ENCODE measurements around the gene SUSD1.

SUSD1 gene

DNA sequence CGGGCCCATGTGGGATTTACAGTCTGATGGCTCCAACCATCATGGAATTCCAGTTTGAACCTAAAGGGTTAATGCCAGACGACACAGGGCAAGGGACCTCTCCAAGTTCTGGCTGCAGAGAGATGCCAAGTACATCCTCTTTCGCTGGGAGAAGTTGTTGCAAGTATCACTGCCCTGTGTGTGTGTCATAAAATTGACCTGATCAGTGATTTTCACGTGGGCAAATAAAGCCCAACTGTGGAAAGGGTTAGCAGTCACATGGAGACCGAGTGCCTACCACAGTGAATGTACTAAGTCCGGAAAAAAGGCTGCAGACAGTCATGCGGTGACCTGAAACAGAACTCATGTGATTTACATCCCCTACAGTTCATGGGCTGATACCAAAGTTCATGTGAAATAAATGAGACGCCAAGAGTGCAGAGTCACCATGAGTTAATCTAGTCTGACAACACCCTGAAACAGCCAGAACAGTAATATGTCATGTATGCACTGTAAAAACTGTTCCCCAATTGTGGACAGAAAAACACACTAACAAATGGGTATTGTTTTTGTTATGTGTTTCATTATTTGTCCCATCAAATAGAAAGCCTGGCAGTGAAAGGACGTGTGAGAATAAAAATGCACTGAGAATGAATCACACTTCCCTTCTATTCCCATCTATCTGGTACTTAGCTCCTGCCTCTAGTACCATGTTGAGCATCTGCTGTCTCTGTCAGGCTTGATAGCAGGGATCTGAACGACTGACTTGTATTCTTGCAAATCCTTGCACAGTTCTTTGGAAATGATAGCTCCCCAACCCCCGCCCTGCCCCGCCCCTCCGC is 115.7 kb downstream of the SUSD1 start:
- no peaks in the 10 kb centered on the region for H3K27me3 ChIP-seq (ENCODE audit: insufficient read depth, low read depth)
- no peak overlapping the region for H3K4me3 ChIP-seq (IDR thresholded peaks at IDR 0.05; ENCODE audit: insufficient read depth, low read depth, low read length)
- no peak overlapping the region for H3K4me2 ChIP-seq
- no peak overlapping the region for H3K9ac ChIP-seq
- H3K79me2 ChIP-seq (ENCODE audit: insufficient read depth, low read depth) = no peaks in the 10 kb centered on the region
- no peak overlapping the region for H2AFZ ChIP-seq (ENCODE audit: low read depth)
- TF ChIP-seq, protein P1, sequence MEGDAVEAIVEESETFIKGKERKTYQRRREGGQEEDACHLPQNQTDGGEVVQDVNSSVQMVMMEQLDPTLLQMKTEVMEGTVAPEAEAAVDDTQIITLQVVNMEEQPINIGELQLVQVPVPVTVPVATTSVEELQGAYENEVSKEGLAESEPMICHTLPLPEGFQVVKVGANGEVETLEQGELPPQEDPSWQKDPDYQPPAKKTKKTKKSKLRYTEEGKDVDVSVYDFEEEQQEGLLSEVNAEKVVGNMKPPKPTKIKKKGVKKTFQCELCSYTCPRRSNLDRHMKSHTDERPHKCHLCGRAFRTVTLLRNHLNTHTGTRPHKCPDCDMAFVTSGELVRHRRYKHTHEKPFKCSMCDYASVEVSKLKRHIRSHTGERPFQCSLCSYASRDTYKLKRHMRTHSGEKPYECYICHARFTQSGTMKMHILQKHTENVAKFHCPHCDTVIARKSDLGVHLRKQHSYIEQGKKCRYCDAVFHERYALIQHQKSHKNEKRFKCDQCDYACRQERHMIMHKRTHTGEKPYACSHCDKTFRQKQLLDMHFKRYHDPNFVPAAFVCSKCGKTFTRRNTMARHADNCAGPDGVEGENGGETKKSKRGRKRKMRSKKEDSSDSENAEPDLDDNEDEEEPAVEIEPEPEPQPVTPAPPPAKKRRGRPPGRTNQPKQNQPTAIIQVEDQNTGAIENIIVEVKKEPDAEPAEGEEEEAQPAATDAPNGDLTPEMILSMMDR (conservative IDR thresholded peaks at IDR 0.05; ENCODE audit: low read depth, low read length) = no peak
- no peaks in the 10 kb centered on the region for H4K20me1 ChIP-seq (ENCODE audit: insufficient read depth)
- no peaks in the 10 kb centered on the region for H3K36me3 ChIP-seq (ENCODE audit: insufficient read depth)
- H3K27ac ChIP-seq = no peak overlapping the region
- no peaks in the 10 kb centered on the region for H3K4me1 ChIP-seq (ENCODE audit: low read depth, poor library complexity, severe bottlenecking)

DNA sequence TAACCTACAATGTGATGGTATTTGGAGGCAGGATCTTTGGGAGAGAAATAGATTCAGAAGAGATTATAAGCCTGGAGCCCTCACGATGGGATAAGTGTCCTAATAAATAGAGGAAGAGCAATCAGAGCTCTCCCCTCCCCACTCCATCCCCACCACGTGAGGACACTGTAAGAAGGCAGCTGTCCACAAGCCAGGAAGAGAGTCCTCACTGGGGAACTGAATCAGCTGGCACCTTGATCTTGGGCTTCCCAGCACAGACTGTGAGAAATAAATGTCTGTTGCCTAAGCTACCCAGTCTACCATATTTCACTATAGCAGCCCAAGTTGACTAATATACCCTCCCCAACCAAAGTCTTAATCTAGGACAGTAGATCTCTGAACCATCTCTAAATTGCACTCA is 118.1 kb downstream of the SUSD1 start:
- Histone ChIP-seq H3K4me1 (ENCODE audit: low read depth, poor library complexity, severe bottlenecking) (no peaks in the 10 kb centered on the region), H3K9ac (no peak overlapping the region), H2AFZ (ENCODE audit: low read depth) (no peak overlapping the region), H4K20me1 (ENCODE audit: insufficient read depth) (no peaks in the 10 kb centered on the region), H3K27me3 (ENCODE audit: insufficient read depth, low read depth) (no peaks in the 10 kb centered on the region), H3K36me3 (ENCODE audit: insufficient read depth) (no peaks in the 10 kb centered on the region), H3K4me2 (no peak overlapping the region), H3K27ac (no peak overlapping the region), H3K4me3 (IDR thresholded peaks at IDR 0.05; ENCODE audit: insufficient read depth, low read depth, low read length) (no peak overlapping the region), H3K79me2 (ENCODE audit: insufficient read depth, low read depth) (no peaks in the 10 kb centered on the region)
- TF ChIP-seq, protein P1 (conservative IDR thresholded peaks at IDR 0.05; ENCODE audit: low read depth, low read length) = no peak

DNA sequence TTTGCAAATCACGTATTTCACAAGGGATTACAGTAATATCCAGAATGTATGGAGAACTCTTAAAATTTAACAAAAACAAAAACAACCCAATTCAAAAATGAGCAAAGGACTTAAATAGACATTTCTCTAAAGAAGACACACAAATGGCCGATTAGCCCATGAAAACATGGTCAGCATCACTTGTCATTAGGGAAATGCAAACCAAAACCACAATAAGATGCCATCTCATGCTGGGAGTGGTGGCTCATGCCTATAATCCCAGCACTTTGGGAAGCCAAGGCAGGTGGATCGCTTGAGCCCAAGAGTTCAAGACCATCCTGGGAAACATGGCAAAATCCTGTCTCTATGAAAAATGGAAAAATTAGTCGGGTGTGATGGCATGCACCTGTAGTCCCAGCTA is 120.2 kb downstream of the SUSD1 start:
- Histone ChIP-seq H3K27ac (no peak overlapping the region), H3K27me3 (ENCODE audit: insufficient read depth, low read depth) (no peaks in the 10 kb centered on the region), H2AFZ (ENCODE audit: low read depth) (no peak overlapping the region), H3K4me2 (no peak overlapping the region), H3K79me2 (ENCODE audit: insufficient read depth, low read depth) (no peaks in the 10 kb centered on the region), H3K4me3 (IDR thresholded peaks at IDR 0.05; ENCODE audit: insufficient read depth, low read depth, low read length) (no peak overlapping the region), H3K4me1 (ENCODE audit: low read depth, poor library complexity, severe bottlenecking) (no peaks in the 10 kb centered on the region), H3K9ac (no peak overlapping the region), H4K20me1 (ENCODE audit: insufficient read depth) (no peaks in the 10 kb centered on the region), H3K36me3 (ENCODE audit: insufficient read depth) (no peaks in the 10 kb centered on the region)
- TF ChIP-seq, protein P1 (conservative IDR thresholded peaks at IDR 0.05; ENCODE audit: low read depth, low read length) = no peak

DNA sequence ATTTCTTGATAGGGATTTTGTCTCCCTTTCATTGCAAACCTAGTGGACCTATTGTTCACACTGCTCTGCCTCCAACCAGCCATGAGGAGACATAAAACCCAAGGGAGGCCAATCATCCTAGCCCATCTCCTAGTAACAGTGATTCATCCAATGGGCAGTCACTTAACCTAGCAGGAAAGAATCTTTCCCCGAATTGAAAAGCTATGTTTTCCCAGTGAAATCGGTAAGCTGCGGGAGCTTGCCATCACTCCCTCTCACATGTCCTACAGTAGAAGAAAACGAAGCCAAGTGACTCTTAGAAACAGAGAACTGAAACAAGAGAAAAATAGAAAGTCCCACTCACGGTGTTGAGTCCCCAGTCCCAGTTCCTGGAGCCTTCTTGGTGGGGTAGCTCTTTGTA is 123.3 kb downstream of the SUSD1 start:
- no peaks in the 10 kb centered on the region for H3K79me2 ChIP-seq (ENCODE audit: insufficient read depth, low read depth)
- no peak overlapping the region for H3K9ac ChIP-seq
- H3K27ac ChIP-seq = no peak overlapping the region
- no peak overlapping the region for H3K4me3 ChIP-seq (IDR thresholded peaks at IDR 0.05; ENCODE audit: insufficient read depth, low read depth, low read length)
- no peaks in the 10 kb centered on the region for H4K20me1 ChIP-seq (ENCODE audit: insufficient read depth)
- H3K27me3 ChIP-seq (ENCODE audit: insufficient read depth, low read depth) = no peaks in the 10 kb centered on the region
- TF ChIP-seq, protein P1 (conservative IDR thresholded peaks at IDR 0.05; ENCODE audit: low read depth, low read length) = no peak
- no peak overlapping the region for H2AFZ ChIP-seq (ENCODE audit: low read depth)
- no peaks in the 10 kb centered on the region for H3K36me3 ChIP-seq (ENCODE audit: insufficient read depth)
- H3K4me2 ChIP-seq = no peak overlapping the region
- no peaks in the 10 kb centered on the region for H3K4me1 ChIP-seq (ENCODE audit: low read depth, poor library complexity, severe bottlenecking)
